Measurements from ENCODE around the gene LDLRAD3.

DNA sequence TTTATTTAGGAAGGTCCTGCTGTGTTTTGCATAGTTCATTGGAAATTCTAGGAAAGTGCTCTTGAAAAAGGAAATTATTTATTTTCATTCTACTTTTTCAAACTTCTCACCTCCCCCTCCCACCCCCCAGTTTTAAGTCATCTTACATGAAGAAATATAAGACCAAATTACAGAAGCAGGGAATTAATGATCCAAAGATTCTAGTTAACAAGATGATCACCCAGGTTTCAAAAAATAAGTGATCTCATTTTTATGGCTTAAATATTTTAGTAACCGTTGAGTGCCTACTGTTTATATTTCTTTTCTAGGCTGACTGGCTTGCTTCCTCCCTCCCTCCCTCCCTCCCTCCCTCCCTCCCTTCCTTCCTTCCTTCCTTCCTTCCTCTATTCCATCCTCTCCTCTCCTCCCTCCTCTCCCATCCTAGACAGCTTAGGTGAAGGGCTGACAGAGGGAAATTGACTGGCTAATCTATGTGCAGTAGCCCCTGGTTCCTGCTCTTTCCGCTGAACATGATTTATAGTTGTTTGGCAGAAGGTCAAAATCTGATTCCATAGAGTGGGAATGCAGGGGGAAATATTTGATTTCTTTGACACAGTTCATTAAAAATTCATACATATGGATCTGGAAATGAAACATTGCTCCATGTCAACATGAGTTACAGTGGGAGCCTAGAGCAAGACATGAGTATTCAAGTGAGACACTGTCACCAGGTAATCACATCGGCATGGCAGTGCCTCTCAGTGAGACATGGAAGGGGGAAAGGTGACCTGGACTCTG, 221.9 kb downstream of the LDLRAD3 start:
- TF ChIP-seq RCOR1 (IDR thresholded peaks at IDR 0.05; ENCODE audit: low read length), result peak; percentile 68
- TF ChIP-seq MEF2A (IDR thresholded peaks at IDR 0.05; ENCODE audit: borderline replicate concordance, low read depth), result no peak
- TF ChIP-seq EZH2phosphoT487 (IDR thresholded peaks at IDR 0.05; ENCODE audit: borderline replicate concordance, low read depth), result no peak
- TF ChIP-seq RFX5 (IDR thresholded peaks at IDR 0.05; ENCODE audit: low read length), result no peak
- TF ChIP-seq RXRA (IDR thresholded peaks at IDR 0.05; ENCODE audit: borderline replicate concordance, low read depth), result no peak
- TF ChIP-seq, protein P1, sequence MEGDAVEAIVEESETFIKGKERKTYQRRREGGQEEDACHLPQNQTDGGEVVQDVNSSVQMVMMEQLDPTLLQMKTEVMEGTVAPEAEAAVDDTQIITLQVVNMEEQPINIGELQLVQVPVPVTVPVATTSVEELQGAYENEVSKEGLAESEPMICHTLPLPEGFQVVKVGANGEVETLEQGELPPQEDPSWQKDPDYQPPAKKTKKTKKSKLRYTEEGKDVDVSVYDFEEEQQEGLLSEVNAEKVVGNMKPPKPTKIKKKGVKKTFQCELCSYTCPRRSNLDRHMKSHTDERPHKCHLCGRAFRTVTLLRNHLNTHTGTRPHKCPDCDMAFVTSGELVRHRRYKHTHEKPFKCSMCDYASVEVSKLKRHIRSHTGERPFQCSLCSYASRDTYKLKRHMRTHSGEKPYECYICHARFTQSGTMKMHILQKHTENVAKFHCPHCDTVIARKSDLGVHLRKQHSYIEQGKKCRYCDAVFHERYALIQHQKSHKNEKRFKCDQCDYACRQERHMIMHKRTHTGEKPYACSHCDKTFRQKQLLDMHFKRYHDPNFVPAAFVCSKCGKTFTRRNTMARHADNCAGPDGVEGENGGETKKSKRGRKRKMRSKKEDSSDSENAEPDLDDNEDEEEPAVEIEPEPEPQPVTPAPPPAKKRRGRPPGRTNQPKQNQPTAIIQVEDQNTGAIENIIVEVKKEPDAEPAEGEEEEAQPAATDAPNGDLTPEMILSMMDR (IDR thresholded peaks at IDR 0.05), result no peak

All from SK-N-SH (cell line).